ENCODE results near the gene TMEM63B. TPM values are rescaled to one million over a fixed set of nuclear protein-coding genes. Genes with fewer than 3 reads are reported as not detected.

The TMEM63B gene
- total and polyA plus RNA-seq, 2 of the 8 experiments (the other 6 are each of a cell fraction or from before 2014, with no cell fraction given), result 61.1 to 96.8 TPM

- Histone ChIP-seq H4K8ac (ENCODE audit: extremely low read depth, insufficient read depth, low read length) (no peak overlapping the region; the same call in 1 of the 2 replicates), H4K5ac (ENCODE audit: insufficient read length, low read depth, low read length) (no peak overlapping the region), H3K79me1 (ENCODE audit: low read depth, low read length) (no peaks in the 10 kb centered on the region; the same call in 1 of the 2 replicates), H3K27me3 (replicated peaks in 1 of 4; ENCODE audit: control insufficient read depth in 3 of 4, extremely low read depth in 1 of 4, insufficient read depth in 3 of 4, low read length in 3 of 4) (no peaks in the 10 kb centered on the region; a peak in 1 of 7 replicates), H3K23me2 (ENCODE audit: low read depth, low read length) (no peaks in the 10 kb centered on the region; the same call in 1 of the 2 replicates), H2BK12ac (ENCODE audit: low read depth, low read length) (no peak overlapping the region), H3K4me3 (ENCODE audit: extremely low read depth in 1 of 4, insufficient read depth in 2 of 4, low read depth in 3 of 4, low read length in 4 of 4) (no peak overlapping the region), H3K9me3 (ENCODE audit: insufficient read depth in 2 of 2, low read depth in 1 of 2, low read length in 1 of 2) (no peaks in the 10 kb centered on the region), H4K20me1 (replicated peaks in 1 of 2; ENCODE audit: control insufficient read depth in 1 of 2, insufficient read depth in 2 of 2, low read length in 2 of 2) (peaks cover under 1 to 2% of the 10 kb centered on the region in 2 experiments), H2BK15ac (ENCODE audit: low read length) (no peak overlapping the region), H3K56ac (replicated peaks; ENCODE audit: insufficient read length, low read depth, low read length) (no peak overlapping the region), H2BK20ac (ENCODE audit: low read length) (no peak overlapping the region), H3K27ac (ENCODE audit: low read depth, low read length) (no peak overlapping the region), H4K91ac (replicated peaks; ENCODE audit: insufficient read length, low read length) (no peak overlapping the region), H2AFZ (ENCODE audit: low read length) (no peak overlapping the region), H3K4me2 (ENCODE audit: insufficient read depth in 1 of 2, low read depth in 2 of 2, low read length in 2 of 2) (no peak overlapping the region), H3K4me1 (replicated peaks in 1 of 4; ENCODE audit: control insufficient read depth in 3 of 4, insufficient read depth in 4 of 4, low read length in 3 of 4) (peaks cover 0 to 3% (median 1%) of the 10 kb centered on the region in 4 experiments; a peak in 5 of 7 replicates), H3K79me2 (ENCODE audit: control insufficient read depth in 1 of 2, insufficient read depth in 2 of 2, low read length in 2 of 2) (no peaks in the 10 kb centered on the region), H2BK120ac (replicated peaks; ENCODE audit: low read depth, low read length) (no peak overlapping the region), H2AK5ac (ENCODE audit: low read depth, low read length) (no peak overlapping the region), H3K4ac (replicated peaks; ENCODE audit: insufficient read length, low read depth, low read length) (no peak overlapping the region), H2BK5ac (ENCODE audit: low read depth, low read length) (no peak overlapping the region), H3K18ac (ENCODE audit: extremely low read depth, low read length) (no peak overlapping the region), H3K14ac (ENCODE audit: insufficient read length) (no peak overlapping the region), H3K23ac (ENCODE audit: insufficient read length) (no peak overlapping the region), H3K9ac (replicated peaks in 1 of 4; ENCODE audit: extremely low read depth in 1 of 4, low read depth in 3 of 4, low read length in 3 of 4) (no peak overlapping the region), H3K36me3 (ENCODE audit: control insufficient read depth in 2 of 4, insufficient read depth in 4 of 4, low read length in 3 of 4) (peaks cover 13 to 48% (median 28%) of the 10 kb centered on the region in 4 experiments)
- FAIRE-seq, result no peak
- no peak for DNase-seq (ENCODE audit: low read depth in 1 of 2, low spot score in 2 of 2)
- ChIA-PET CTCF (ENCODE audit: partially characterized antibody) (interaction anchor here (0.8 to 1.5 kb wide), 4 partner anchors 10 to 91 kb away, joined by 3 to 6 read pairs (median 4); no protein-coding TSS in a partner anchor), POLR2A (ENCODE audit: partially characterized antibody) (interaction anchor here (0.6 to 1.3 kb wide), 2 partner anchors 65 to 103 kb away, joined by 3 to 5 read pairs; partner anchors contain the start of gene HSP90AB1)
- WGBS, 2 experiments (ENCODE audit: extremely low coverage in 1 of 2, insufficient coverage in 1 of 2, insufficient read length in 1 of 2, insufficient replicate concordance in 2 of 2, low coverage in 1 of 2, low lambda C conversion rate in 2 of 2, missing lambda C conversion rate in 1 of 2), result 94% methylated on average over 1 of the region's 1 CpG; no CpG with 5 or more reads in 1 of the 2 experiments
- TF ChIP-seq RBBP5 (IDR thresholded peaks at IDR 0.05; ENCODE audit: borderline replicate concordance, low read depth, low read length) (no peak), CTCF (IDR thresholded peaks at IDR 0.05; ENCODE audit: control extremely low read depth in 1 of 3, insufficient read depth in 1 of 3, low read depth in 1 of 3, low read length in 3 of 3) (no peak), TAF7 (optimal IDR thresholded peaks at IDR 0.05; ENCODE audit: borderline replicate concordance, low read depth, low read length) (no peak), CBX5 (IDR thresholded peaks at IDR 0.05; ENCODE audit: low read depth, low read length) (no peak), GTF2F1 (IDR thresholded peaks at IDR 0.05; ENCODE audit: borderline replicate concordance, low read depth, low read length) (no peak), BCL11A (IDR thresholded peaks at IDR 0.05; ENCODE audit: low read depth in 2 of 2, low read length in 2 of 2) (no peak), CHD1 (IDR thresholded peaks at IDR 0.05; ENCODE audit: low read depth, low read length) (no peak), TBP (IDR thresholded peaks at IDR 0.05; ENCODE audit: low read depth, low read length) (no peak), FOSL1 (IDR thresholded peaks at IDR 0.05; ENCODE audit: insufficient read depth, low read depth, low read length) (no peak), HDAC6 (IDR thresholded peaks at IDR 0.05; ENCODE audit: low read depth, low read length) (no peak), MAX (IDR thresholded peaks at IDR 0.05) (no peak)
These were observed 16.4 kb downstream of the TMEM63B start for GRCh38 chr6:44143731-44144130.

Measured in H1 (cell line).